Ramos (cell line): ENCODE data around the gene NUPR1.
"Not testable (repeated sequence)": the region's sequence is repeated elsewhere in the genome, so short reads cannot be mapped to it uniquely, and the experiment has no call there.

Experiments used
- in situ Hi-C: fragments of 300-500 bp; cut with MboI; formaldehyde crosslinking; loops from one replicate; pipeline ENCODE4 v1.14.3; 2022; ENCODE audit warnings: low sequenced_read_pairs; ENCODE audit not compliant: unreplicated experiment

NUPR1 gene

GRCh38 chr16:28538733-28539596 lies at the start of gene NUPR1:
TSS of gene NUPR1 (minus strand) at chr16:28538974. CDS start at chr16:28538907, 67 bp downstream.
- in situ Hi-C loops, result loop anchor here (25.0 kb wide), 1 partner anchor 202 kb away; no protein-coding TSS in a partner anchor

GRCh38 chr16:28587386-28587785 lies 48.6 kb upstream of the NUPR1 start:
- in situ Hi-C loops, result no loop called here

GRCh38 chr16:28586466-28586865 lies 47.7 kb upstream of the NUPR1 start:
- in situ Hi-C loops, result no loop called here

GRCh38 chr16:28585674-28586073 lies 46.9 kb upstream of the NUPR1 start:
- in situ Hi-C loops, result no loop called here

- in situ Hi-C loops, result no loop called here
Observed at GRCh38 chr16:28580726-28581315, 42.0 kb upstream of the NUPR1 start.

GRCh38 chr16:28575446-28576109 lies 36.8 kb upstream of the NUPR1 start:
- in situ Hi-C loops, result no loop called here

GRCh38 chr16:28574925-28575324 lies 36.2 kb upstream of the NUPR1 start:
- in situ Hi-C loops, result no loop called here

GRCh38 chr16:28573738-28574718 lies 35.3 kb upstream of the NUPR1 start:
- in situ Hi-C loops, result no loop called here

- in situ Hi-C loops, result no loop called here
Observed at GRCh38 chr16:28572696-28573510, 34.1 kb upstream of the NUPR1 start.

- in situ Hi-C loops, result no loop called here
Observed at GRCh38 chr16:28569968-28570752, 31.4 kb upstream of the NUPR1 start.

GRCh38 chr16:28569021-28569420 lies 30.2 kb upstream of the NUPR1 start:
- in situ Hi-C loops, result no loop called here

GRCh38 chr16:28567292-28567691 lies 28.5 kb upstream of the NUPR1 start:
- in situ Hi-C loops, result no loop called here

- in situ Hi-C loops, result not testable (repeated sequence)
Observed at GRCh38 chr16:28566233-28566925, 27.6 kb upstream of the NUPR1 start.

- in situ Hi-C loops, result no loop called here
Observed at GRCh38 chr16:28563218-28563617, 24.4 kb upstream of the NUPR1 start.

- in situ Hi-C loops, result no loop called here
Observed at GRCh38 chr16:28562199-28562598, 23.4 kb upstream of the NUPR1 start.

GRCh38 chr16:28561557-28562187 lies 22.9 kb upstream of the NUPR1 start:
- in situ Hi-C loops, result no loop called here

- in situ Hi-C loops, result no loop called here
Observed at GRCh38 chr16:28558456-28558855, 19.7 kb upstream of the NUPR1 start.
